ENCODE measurements around the gene KLLN.

DNA sequence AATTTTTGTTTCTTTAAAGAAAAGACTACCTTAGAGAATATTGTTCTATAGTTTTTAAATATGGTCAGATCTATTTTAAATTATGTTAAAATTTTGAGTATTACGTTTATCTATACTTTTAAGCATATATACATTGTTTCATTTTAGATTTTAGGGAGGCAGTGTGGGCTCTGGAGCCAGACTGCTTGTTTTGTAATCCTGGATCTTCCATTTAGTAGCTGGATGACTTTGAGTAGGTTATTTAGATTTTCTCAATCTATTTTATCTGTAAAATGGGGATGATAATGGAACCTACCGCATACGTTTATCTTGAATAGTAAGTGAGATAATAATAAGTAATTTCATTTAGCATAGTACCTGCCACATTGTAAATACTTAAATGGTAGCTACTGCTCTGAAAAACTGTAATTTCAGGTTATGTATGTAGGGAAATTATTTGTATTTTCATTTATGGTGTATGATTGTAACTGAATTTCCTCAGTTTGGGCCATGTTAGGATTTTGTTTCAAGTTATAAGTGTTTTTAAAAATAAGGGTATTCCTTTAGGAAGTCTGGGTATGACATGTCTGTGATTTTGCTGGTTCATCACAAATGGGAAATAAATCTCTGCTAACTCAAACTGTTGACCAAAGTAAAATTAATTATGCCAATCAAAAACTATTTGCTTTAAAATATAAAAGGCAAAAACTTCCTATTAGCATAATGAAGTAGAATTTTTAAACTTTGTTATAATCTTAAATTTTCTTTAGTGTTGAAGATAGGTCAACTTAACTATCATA, 6.6 kb upstream of the KLLN start:
- TF ChIP-seq POLR2A (IDR thresholded peaks at IDR 0.05) (no peak), POLR2AphosphoS5 (IDR thresholded peaks at IDR 0.05) (no peak)
- TF ChIP-seq, protein P1, sequence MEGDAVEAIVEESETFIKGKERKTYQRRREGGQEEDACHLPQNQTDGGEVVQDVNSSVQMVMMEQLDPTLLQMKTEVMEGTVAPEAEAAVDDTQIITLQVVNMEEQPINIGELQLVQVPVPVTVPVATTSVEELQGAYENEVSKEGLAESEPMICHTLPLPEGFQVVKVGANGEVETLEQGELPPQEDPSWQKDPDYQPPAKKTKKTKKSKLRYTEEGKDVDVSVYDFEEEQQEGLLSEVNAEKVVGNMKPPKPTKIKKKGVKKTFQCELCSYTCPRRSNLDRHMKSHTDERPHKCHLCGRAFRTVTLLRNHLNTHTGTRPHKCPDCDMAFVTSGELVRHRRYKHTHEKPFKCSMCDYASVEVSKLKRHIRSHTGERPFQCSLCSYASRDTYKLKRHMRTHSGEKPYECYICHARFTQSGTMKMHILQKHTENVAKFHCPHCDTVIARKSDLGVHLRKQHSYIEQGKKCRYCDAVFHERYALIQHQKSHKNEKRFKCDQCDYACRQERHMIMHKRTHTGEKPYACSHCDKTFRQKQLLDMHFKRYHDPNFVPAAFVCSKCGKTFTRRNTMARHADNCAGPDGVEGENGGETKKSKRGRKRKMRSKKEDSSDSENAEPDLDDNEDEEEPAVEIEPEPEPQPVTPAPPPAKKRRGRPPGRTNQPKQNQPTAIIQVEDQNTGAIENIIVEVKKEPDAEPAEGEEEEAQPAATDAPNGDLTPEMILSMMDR (IDR thresholded peaks at IDR 0.05), result no peak

Data from breast epithelium (tissue), 3 donors.